CD4-positive, alpha-beta T cell treated with Interleukin-6 for 4 hours (primary cell): ENCODE data around the gene FGF23.
"Not testable (repeated sequence)": the region's sequence is repeated elsewhere in the genome, so short reads cannot be mapped to it uniquely, and the experiment has no call there.

Source experiments
- DNase-seq: peaks from one replicate; pipeline ENCODE4 v3.0.0-alpha.2; 2020; ENCODE audit warnings: mixed read lengths

The FGF23 gene

DNA sequence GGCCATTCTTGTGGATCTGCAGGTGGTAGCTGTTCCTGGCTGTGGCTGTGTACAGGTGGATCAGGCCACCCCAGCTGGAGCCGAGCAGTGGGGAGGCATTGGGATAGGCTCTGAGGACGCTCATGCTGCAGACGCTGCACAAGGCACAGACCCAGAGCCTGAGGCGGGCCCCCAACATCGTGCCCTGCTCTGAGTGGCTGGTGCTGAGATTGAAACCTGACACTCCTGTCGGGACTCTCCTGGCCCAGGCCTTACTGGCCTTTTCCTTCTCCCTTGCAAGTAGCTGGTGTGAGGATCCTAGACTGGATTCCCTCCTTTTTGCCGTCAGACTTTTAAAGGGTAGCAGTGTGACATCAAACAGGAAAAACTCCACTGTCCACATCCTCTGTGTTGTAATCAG, at the start of gene FGF23:
Gene FGF23 (minus strand): TSS at position 308 of the 400 bp plus-strand sequence. CDS start 130 bp downstream, at position 178.
- DNase-seq = no peak

GRCh38 chr12:4424422-4424821, 44.9 kb upstream of the FGF23 start:
- DNase-seq = no peak

DNA sequence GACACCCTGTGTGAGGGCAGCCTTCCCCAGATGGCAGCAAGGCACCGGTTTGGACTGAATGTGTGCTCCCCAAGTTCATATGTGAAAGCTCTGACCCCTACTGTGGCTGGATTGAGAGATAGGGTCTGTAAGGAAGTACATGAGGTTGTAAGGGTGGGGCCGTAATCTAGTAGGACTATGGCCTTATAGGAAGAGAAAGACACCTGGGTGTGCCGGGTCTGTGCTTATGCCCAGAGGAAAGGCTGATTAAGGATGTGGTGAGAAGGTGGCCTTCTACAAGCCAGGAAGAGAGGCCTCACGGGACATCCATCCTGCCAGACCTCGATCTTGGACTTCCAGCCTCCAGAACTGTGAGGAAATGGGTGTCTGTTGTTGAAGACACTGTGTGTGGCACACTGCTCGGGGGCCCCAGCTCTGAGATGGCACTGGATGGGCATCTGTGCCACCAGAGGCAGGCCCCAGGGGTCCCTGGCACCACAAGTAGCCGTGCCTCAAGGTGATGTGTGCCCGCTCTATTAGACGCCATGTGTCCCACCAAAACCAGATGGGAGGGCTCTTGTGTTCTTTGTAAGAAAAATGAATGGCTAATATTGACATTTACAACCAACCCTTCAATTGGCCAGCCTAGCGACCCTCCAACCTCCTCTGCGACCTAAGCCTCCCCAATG, 44.1 kb upstream of the FGF23 start:
- no peak for DNase-seq

DNA sequence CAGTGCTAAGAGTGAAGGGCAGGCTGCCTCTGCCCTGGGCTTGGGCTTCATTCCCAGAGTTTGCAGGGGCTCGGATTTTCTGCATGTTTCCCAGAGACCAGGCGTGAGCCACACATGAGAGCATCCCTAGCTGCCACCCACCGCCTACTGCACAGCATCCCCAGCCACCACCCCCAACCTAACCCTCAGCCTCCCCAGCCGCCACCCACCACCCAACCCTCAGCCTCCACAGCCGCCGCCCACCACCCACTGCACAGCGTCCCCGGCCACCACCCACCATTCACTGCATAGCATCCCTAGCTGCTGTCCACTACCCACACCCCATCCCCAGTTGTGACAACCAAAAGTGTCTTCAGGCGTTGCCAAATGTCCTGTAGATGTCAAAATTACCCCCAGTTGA, 43.5 kb upstream of the FGF23 start:
- DNase-seq = no peak

- DNase-seq = peak; percentile 36
Observed at GRCh38 chr12:4421590-4422031, 42.1 kb upstream of the FGF23 start.

DNA sequence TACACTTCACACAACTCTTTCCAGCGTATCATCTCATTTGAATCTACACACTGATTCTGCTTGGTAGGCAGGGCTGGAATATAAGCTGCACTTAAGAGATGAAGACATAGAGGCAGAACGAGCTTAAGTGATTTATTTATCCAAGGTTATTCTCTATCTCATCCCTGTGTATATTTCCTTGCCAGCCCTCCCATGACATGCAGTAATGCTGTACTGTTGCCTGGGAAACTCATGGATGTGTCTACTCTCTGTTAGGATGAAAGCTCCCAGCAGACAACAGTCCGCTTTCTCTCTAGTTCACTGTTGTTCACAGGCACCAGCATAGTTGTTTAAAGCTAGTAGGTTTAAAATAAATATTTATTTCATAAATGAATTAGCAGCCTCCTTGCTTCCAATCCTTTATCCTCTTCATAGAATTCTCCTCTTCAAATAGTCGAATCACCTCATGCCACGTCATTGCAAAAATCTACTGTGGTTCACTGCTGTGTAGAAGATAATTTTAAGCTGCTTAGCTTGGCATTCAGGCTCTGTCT, 40.7 kb upstream of the FGF23 start:
- DNase-seq = no peak

- no peak for DNase-seq
Observed at GRCh38 chr12:4418913-4419312, 39.4 kb upstream of the FGF23 start.

DNA sequence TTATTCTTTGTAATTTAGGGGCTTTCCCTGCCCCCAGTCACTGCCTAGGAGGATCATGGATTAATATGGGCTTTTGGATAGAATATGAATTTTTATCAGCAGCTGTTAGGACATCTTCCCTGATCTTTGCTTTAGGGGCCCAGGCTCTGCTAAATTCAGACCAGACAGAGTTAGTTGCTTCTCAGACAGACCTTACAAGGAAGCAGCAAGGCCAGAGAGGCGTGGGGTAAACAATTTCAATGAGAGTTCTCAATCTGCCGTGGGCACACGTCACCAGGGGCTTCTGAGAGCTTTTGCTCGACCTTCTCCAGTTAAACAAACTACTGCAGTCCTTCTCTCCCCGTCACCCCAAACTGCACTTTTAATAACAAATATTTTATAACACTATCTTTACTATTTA, 38.4 kb upstream of the FGF23 start:
- no peak for DNase-seq

DNA sequence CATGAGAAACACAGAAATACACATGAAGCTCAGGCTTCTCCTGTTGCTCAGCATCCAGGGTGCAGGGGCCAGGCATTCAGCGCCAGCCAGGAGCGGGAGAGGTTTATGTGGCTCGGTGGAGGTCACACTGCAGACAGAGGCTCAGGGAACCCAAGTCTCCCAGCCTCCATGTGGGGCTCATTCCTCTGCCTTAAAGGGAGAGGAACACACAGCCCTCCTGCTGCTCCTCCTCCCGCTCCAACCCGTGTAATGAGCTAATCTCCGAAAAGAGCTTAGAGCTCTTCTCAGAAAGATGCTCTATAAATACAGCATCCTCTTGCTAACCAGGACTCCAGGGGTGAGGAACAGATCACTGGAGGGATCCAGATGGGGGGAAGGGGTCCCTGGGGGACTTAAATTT, 37.9 kb upstream of the FGF23 start:
- DNase-seq = no peak

- DNase-seq = no peak
Observed at GRCh38 chr12:4416276-4416675, 36.8 kb upstream of the FGF23 start.

GRCh38 chr12:4412465-4412864, 33.0 kb upstream of the FGF23 start:
- no peak for DNase-seq

DNA sequence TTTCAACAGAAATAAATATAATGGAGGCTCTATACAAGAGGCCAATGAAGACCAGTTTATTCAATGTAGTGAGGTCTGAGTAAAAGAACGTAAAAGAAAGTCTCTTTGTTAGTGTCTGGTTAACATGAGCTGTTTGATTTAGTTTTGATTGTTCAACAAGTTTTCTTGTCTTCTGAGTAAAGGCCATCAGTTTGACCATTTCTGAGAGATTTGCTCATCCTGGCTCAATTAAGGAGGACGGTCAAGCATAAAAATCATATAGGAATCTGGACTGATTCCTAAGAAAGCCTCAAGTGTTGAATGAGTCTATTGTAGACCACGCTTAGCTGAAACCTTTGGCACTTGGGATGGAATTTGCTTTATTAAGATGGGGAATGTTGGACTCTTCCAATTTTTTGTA, 32.5 kb upstream of the FGF23 start:
- DNase-seq = no peak

DNA sequence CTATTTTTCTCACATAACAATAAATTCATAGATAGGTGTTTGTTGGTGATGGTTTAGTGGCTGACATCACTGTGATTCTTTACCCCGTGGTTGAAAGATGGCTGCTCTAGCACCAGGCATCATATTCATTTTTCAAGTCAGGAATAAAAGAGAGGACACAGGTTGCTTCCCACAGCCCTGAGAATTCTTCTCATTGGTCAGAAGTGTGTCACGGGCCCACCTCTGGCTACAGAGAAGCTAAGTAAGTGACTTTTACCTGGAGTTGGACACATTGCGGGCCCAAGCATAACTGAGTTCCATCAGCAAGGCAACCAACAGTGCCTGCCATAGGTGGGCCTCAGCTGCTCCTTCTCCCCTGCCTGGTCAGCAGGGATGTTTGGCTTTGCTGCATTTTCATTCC, 27.6 kb upstream of the FGF23 start:
- no peak for DNase-seq

DNA sequence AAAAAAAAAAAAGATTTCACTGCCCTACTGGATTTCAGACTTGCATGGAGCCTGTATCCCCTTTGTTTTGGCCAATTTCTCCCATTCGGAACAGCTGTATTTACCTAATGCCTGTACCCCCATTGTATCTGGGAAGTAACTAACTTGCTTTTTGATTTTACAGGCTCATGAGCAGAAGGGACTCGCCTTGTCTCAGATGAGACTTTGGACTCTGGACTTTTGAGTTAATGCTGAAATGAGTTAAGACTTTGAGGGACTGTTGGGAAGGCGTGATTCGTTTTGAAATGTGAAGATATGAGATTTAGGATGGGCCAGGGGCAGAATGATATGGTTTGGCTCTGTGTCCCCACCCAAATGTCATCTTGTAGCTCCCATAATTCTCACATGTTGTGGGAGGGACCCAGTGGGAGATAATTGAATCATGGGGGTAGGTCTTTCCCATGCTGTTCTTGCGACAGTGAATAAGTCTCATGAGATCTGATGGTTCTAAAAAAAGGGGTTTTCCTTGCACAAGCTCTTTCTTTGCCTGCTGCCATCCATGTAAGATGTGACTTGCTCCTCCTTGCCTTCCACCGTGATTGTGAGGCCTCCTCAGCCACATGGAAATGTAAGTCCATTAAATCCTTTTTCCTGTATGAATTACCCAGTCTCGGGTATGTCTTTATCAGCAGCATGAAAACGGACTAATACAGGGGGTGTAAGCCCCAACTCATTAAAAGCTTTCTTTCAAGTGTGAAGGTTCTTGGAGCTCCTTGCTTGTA, 25.5 kb upstream of the FGF23 start:
- not testable (repeated sequence) for DNase-seq

DNA sequence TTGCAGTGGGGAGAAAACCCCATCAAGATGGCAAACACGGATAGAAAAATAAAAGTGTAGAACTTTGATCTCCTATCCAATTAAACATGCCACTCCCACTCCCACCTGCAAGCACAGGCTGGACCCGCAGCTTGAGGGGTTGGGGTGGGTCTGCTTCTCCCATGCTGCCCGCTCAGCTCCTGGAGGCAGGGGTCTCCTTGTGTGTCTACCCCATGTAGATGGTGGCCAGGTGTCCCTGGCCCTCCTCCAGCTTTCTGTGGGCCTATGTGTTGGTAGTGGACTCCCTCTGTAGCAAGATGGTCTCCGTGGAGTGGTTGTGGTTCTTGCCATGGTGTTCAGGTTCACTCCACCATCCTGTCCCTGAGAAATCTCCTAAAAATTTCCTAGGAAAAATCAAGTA, 23.5 kb upstream of the FGF23 start:
- no peak for DNase-seq

- no peak for DNase-seq
Observed at GRCh38 chr12:4401117-4401516, 21.6 kb upstream of the FGF23 start.

GRCh38 chr12:4395818-4396217, 16.3 kb upstream of the FGF23 start:
- no peak for DNase-seq

- DNase-seq = no peak
Observed at GRCh38 chr12:4393211-4393610, 13.7 kb upstream of the FGF23 start.

DNA sequence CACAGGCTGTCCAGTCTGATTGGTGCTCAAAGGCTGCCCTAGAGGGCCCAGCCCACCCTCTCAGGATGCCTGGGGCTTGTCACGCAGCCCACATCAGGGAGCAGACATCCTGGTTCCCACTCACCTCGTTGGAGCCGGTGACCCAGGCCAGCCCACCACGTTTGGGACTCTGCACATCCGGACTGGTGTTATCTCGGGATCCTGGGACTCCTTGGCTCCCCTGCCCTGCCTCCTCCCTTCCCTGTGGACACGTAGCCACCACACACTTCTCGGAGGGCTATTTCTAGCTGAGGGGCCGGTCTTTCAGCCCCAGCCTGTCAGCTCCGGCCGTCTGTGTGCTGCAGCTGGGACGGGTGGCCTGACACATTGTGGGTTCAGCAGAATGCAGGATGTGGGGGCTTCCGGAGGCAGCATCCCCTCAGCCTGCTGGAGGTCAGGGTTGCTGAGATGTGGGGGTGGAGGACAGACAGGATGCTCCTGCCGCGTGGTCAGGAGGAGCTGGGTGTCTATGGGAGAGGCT, 12.8 kb upstream of the FGF23 start:
- no peak for DNase-seq

DNA sequence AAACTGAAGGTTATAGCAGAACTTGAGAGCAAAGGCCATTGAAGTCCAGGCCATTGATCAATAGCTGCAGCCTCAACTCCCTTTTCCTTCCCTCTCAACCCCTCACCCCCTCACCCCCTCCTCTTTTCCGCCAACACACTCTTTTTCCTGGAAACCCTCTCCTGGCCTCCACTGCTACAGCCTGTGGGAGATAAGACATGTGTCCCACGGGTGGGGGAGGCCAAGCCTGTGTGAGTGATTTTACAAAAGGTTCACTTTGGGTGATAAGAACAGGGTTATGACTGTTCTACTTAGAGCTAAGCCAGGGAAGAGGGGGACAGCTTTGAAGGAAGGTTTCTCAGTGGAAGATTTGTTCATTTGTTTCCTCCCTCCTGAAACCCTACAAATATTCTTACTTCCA, 9.2 kb upstream of the FGF23 start:
- DNase-seq = no peak

- DNase-seq = no peak
Observed at GRCh38 chr12:4388032-4388431, 8.5 kb upstream of the FGF23 start.

GRCh38 chr12:4387607-4388006, 8.1 kb upstream of the FGF23 start:
- no peak for DNase-seq

GRCh38 chr12:4386801-4387200, 7.3 kb upstream of the FGF23 start:
- no peak for DNase-seq

GRCh38 chr12:4383304-4383865, 3.9 kb upstream of the FGF23 start:
- DNase-seq = no peak
